ENCODE data around the gene TAF5L. TPM values are rescaled to one million over a fixed set of nuclear protein-coding genes. Genes with fewer than 3 reads are reported as not detected.

Gene TAF5L
- total and polyA plus RNA-seq, 2 experiments from 2014 or later, result 5.6 to 17.6 TPM

- ATAC-seq, result peak; percentile 76
Observed at GRCh38 chr1:229619614-229620013, 6.3 kb downstream of the TAF5L start.

More at GRCh38 chr1:229619614-229620013, 6.3 kb downstream of the TAF5L start:
- peaks cover 13% of the 10 kb centered on the region for H3K4me1 ChIP-seq (ENCODE audit: insufficient read depth)
- no peaks in the 10 kb centered on the region for H3K36me3 ChIP-seq (ENCODE audit: insufficient read depth)
- no peak overlapping the region for H3K4me2 ChIP-seq
- no peak overlapping the region for H3K4me3 ChIP-seq
- H3K9me2 ChIP-seq (ENCODE audit: insufficient read depth), result no peaks in the 10 kb centered on the region
- Mint-ChIP-seq H3K4me3 (no peak overlapping the region; the same call in 2 of the 3 replicates), H3K9me3 (no peaks in the 10 kb centered on the region), H3K27ac (no peak overlapping the region), H3K36me3 (ENCODE audit: low read depth) (no peaks in the 10 kb centered on the region), H3K27me3 (ENCODE audit: insufficient read depth, low read depth, poor library complexity) (peaks cover 3% of the 10 kb centered on the region), H3K4me1 (peaks cover 26% of the 10 kb centered on the region)
- DNase-seq (ENCODE audit: low spot score), result peak; percentile 33
- H4K20me1 ChIP-seq (replicated peaks; ENCODE audit: insufficient read depth), result peaks cover 32% of the 10 kb centered on the region
- no peak overlapping the region for H3K27ac ChIP-seq (ENCODE audit: low read depth)
- H3K79me2 ChIP-seq (replicated peaks; ENCODE audit: insufficient read depth), result peaks cover 100% of the 10 kb centered on the region
- TF ChIP-seq JUNB (IDR thresholded peaks at IDR 0.05; ENCODE audit: unreplicated experiment) (no peak), ETS1 (IDR thresholded peaks at IDR 0.05) (no peak), EZH2phosphoT487 (IDR thresholded peaks at IDR 0.05; ENCODE audit: unreplicated experiment) (no peak), ZNF114 (CRISPR knock-in tag; IDR thresholded peaks at IDR 0.05) (no peak), POLR2AphosphoS5 (IDR thresholded peaks at IDR 0.05; ENCODE audit: low read depth) (no peak), REST (IDR thresholded peaks at IDR 0.05; ENCODE audit: unreplicated experiment) (no peak), EZH2 (IDR thresholded peaks at IDR 0.05; ENCODE audit: low read depth, unreplicated experiment) (no peak), CREB1 (CRISPR knock-in tag; IDR thresholded peaks at IDR 0.05; ENCODE audit: low read depth) (no peak), NANOG (IDR thresholded peaks at IDR 0.05; ENCODE audit: borderline replicate concordance) (no peak), ZNF331 (CRISPR knock-in tag; IDR thresholded peaks at IDR 0.05; ENCODE audit: low read depth) (no peak), STAT1 (IDR thresholded peaks at IDR 0.05; ENCODE audit: unreplicated experiment) (no peak)
- TF ChIP-seq, protein P1, sequence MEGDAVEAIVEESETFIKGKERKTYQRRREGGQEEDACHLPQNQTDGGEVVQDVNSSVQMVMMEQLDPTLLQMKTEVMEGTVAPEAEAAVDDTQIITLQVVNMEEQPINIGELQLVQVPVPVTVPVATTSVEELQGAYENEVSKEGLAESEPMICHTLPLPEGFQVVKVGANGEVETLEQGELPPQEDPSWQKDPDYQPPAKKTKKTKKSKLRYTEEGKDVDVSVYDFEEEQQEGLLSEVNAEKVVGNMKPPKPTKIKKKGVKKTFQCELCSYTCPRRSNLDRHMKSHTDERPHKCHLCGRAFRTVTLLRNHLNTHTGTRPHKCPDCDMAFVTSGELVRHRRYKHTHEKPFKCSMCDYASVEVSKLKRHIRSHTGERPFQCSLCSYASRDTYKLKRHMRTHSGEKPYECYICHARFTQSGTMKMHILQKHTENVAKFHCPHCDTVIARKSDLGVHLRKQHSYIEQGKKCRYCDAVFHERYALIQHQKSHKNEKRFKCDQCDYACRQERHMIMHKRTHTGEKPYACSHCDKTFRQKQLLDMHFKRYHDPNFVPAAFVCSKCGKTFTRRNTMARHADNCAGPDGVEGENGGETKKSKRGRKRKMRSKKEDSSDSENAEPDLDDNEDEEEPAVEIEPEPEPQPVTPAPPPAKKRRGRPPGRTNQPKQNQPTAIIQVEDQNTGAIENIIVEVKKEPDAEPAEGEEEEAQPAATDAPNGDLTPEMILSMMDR (conservative IDR thresholded peaks at IDR 0.05; ENCODE audit: low read depth in 2 of 2), result no peak
- TF ChIP-seq, protein P2, sequence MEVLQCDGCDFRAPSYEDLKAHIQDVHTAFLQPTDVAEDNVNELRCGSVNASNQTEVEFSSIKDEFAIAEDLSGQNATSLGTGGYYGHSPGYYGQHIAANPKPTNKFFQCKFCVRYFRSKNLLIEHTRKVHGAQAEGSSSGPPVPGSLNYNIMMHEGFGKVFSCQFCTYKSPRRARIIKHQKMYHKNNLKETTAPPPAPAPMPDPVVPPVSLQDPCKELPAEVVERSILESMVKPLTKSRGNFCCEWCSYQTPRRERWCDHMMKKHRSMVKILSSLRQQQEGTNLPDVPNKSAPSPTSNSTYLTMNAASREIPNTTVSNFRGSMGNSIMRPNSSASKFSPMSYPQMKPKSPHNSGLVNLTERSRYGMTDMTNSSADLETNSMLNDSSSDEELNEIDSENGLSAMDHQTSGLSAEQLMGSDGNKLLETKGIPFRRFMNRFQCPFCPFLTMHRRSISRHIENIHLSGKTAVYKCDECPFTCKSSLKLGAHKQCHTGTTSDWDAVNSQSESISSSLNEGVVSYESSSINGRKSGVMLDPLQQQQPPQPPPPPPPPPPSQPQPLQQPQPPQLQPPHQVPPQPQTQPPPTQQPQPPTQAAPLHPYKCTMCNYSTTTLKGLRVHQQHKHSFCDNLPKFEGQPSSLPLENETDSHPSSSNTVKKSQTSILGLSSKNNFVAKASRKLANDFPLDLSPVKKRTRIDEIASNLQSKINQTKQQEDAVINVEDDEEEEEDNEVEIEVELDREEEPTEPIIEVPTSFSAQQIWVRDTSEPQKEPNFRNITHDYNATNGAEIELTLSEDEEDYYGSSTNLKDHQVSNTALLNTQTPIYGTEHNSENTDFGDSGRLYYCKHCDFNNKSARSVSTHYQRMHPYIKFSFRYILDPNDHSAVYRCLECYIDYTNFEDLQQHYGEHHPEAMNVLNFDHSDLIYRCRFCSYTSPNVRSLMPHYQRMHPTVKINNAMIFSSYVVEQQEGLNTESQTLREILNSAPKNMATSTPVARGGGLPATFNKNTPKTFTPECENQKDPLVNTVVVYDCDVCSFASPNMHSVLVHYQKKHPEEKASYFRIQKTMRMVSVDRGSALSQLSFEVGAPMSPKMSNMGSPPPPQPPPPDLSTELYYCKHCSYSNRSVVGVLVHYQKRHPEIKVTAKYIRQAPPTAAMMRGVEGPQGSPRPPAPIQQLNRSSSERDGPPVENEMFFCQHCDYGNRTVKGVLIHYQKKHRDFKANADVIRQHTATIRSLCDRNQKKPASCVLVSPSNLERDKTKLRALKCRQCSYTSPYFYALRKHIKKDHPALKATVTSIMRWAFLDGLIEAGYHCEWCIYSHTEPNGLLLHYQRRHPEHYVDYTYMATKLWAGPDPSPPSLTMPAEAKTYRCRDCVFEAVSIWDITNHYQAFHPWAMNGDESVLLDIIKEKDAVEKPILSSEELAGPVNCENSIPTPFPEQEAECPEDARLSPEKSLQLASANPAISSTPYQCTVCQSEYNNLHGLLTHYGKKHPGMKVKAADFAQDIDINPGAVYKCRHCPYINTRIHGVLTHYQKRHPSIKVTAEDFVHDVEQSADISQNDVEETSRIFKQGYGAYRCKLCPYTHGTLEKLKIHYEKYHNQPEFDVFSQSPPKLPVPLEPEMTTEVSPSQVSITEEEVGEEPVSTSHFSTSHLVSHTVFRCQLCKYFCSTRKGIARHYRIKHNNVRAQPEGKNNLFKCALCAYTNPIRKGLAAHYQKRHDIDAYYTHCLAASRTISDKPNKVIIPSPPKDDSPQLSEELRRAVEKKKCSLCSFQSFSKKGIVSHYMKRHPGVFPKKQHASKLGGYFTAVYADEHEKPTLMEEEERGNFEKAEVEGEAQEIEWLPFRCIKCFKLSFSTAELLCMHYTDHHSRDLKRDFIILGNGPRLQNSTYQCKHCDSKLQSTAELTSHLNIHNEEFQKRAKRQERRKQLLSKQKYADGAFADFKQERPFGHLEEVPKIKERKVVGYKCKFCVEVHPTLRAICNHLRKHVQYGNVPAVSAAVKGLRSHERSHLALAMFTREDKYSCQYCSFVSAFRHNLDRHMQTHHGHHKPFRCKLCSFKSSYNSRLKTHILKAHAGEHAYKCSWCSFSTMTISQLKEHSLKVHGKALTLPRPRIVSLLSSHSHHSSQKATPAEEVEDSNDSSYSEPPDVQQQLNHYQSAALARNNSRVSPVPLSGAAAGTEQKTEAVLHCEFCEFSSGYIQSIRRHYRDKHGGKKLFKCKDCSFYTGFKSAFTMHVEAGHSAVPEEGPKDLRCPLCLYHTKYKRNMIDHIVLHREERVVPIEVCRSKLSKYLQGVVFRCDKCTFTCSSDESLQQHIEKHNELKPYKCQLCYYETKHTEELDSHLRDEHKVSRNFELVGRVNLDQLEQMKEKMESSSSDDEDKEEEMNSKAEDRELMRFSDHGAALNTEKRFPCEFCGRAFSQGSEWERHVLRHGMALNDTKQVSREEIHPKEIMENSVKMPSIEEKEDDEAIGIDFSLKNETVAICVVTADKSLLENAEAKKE (CRISPR knock-in tag; IDR thresholded peaks at IDR 0.05), result no peak
- no peaks in the 10 kb centered on the region for H3F3A ChIP-seq (replicated peaks; ENCODE audit: low read depth)
- H2AFZ ChIP-seq, result no peak overlapping the region
- H3K27me3 ChIP-seq (ENCODE audit: insufficient read depth), result no peaks in the 10 kb centered on the region

Data from GM23338 (cell line).